ENCODE results near the gene INPP5D.
"Not testable (repeated sequence)": the region's sequence is repeated elsewhere in the genome, so short reads cannot be mapped to it uniquely, and the experiment has no call there.

Gene INPP5D

DNA sequence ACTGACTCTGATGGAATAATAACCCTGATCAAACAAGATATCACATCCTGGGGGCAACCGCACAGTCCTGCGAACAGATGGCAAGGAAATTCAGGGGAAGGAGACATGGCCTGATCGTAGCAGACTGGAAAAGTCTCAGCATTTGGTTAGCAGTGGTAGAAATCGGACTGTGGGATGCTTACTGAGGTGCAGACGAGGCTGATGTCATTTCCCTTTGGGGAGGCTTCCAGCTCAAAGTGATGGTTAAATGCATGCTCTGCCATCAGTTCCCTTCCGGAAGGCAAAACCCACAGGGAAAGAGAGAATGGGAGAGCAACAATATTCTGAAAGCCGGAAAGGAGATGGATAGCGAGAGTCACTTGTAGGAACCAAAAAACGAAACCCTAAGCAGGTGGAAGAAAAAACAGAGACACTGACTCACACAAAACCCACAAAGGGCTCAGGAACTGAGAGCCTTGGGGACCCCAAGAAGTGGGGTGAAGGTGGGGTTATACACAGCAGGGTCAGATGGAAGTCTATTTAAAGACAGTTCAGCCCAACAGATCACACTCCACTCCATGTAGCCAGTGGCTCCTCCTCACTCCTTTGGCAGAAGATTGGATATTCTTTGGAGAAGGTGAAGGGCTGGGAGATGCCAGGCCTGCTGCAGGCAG, 93.1 kb downstream of the INPP5D start:
- no peak overlapping the region for H3K27ac ChIP-seq (ENCODE audit: low read depth, low read length)
- no peaks in the 10 kb centered on the region for H3K27me3 ChIP-seq (ENCODE audit: insufficient read depth, low read length)
- H3K9ac ChIP-seq (ENCODE audit: low read depth, low read length): no peak overlapping the region
- no peaks in the 10 kb centered on the region; the same call in 1 of the 2 replicates for H3K36me3 ChIP-seq (ENCODE audit: insufficient read depth, low read length)
- no peaks in the 10 kb centered on the region for H3K9me3 ChIP-seq (ENCODE audit: insufficient read depth, low read depth, low read length)
- H3K4me3 ChIP-seq (ENCODE audit: low read length): no peak overlapping the region
- 95% methylated on average over 9 of the region's 9 CpGs for WGBS
- H3K4me1 ChIP-seq (ENCODE audit: insufficient read depth, low read length): no peaks in the 10 kb centered on the region; the same call in 1 of the 2 replicates

- Histone ChIP-seq H3K4me1 (ENCODE audit: insufficient read depth, low read length) (no peaks in the 10 kb centered on the region; the same call in 1 of the 2 replicates), H3K36me3 (ENCODE audit: insufficient read depth, low read length) (no peaks in the 10 kb centered on the region; the same call in 1 of the 2 replicates), H3K9me3 (ENCODE audit: insufficient read depth, low read depth, low read length) (no peaks in the 10 kb centered on the region), H3K9ac (ENCODE audit: low read depth, low read length) (no peak overlapping the region), H3K4me3 (ENCODE audit: low read length) (no peak overlapping the region), H3K27me3 (ENCODE audit: insufficient read depth, low read length) (no peaks in the 10 kb centered on the region), H3K27ac (ENCODE audit: low read depth, low read length) (no peak overlapping the region)
- WGBS: 90% methylated on average over 4 of the region's 4 CpGs
Observed at GRCh38 chr2:233156001-233156400, 95.9 kb downstream of the INPP5D start.

GRCh38 chr2:233156461-233156860, 96.3 kb downstream of the INPP5D start:
- H3K27me3 ChIP-seq (ENCODE audit: insufficient read depth, low read length); H3K9ac ChIP-seq (ENCODE audit: low read depth, low read length); H3K4me3 ChIP-seq (ENCODE audit: low read length); H3K4me1 ChIP-seq (ENCODE audit: insufficient read depth, low read length); H3K27ac ChIP-seq (ENCODE audit: low read depth, low read length); H3K36me3 ChIP-seq (ENCODE audit: insufficient read depth, low read length); H3K9me3 ChIP-seq (ENCODE audit: insufficient read depth, low read depth, low read length): not testable (repeated sequence)
- WGBS: 92% methylated on average over 5 of the region's 5 CpGs

GRCh38 chr2:233161730-233162129, 101.6 kb downstream of the INPP5D start:
- H3K4me3 ChIP-seq (ENCODE audit: low read length): no peak overlapping the region
- H3K9me3 ChIP-seq (ENCODE audit: insufficient read depth, low read depth, low read length): no peaks in the 10 kb centered on the region
- 95% methylated on average over 11 of the region's 11 CpGs for WGBS
- H3K36me3 ChIP-seq (ENCODE audit: insufficient read depth, low read length): no peaks in the 10 kb centered on the region; the same call in 1 of the 2 replicates
- no peaks in the 10 kb centered on the region; the same call in 1 of the 2 replicates for H3K4me1 ChIP-seq (ENCODE audit: insufficient read depth, low read length)
- H3K9ac ChIP-seq (ENCODE audit: low read depth, low read length): no peak overlapping the region
- no peak overlapping the region for H3K27ac ChIP-seq (ENCODE audit: low read depth, low read length)
- no peaks in the 10 kb centered on the region for H3K27me3 ChIP-seq (ENCODE audit: insufficient read depth, low read length)

DNA sequence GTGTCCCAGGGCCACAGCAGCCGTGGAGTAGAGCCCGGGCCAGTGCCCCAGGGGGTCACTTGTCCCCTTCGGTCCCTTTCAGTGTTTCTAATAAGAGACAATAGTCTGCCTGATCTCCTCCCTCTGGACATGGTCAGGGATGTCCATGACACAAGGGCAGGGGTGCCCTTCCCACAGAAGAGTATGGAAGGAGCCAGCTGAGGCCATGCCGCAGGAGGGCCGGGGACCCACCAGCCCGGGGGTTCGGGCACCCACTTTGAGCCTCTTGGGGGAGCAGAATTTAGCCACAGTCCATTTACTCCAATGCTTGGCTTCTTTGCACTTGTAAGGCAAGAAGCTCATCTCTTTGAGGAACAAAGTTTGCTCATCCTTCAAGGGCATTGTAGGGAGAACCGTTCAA, 102.6 kb downstream of the INPP5D start:
- H3K9ac ChIP-seq (ENCODE audit: low read depth, low read length): no peak overlapping the region
- no peaks in the 10 kb centered on the region for H3K9me3 ChIP-seq (ENCODE audit: insufficient read depth, low read depth, low read length)
- 93% methylated on average over 8 of the region's 8 CpGs for WGBS
- H3K36me3 ChIP-seq (ENCODE audit: insufficient read depth, low read length): no peaks in the 10 kb centered on the region; the same call in 1 of the 2 replicates
- no peaks in the 10 kb centered on the region; the same call in 1 of the 2 replicates for H3K4me1 ChIP-seq (ENCODE audit: insufficient read depth, low read length)
- no peak overlapping the region for H3K4me3 ChIP-seq (ENCODE audit: low read length)
- H3K27me3 ChIP-seq (ENCODE audit: insufficient read depth, low read length): no peaks in the 10 kb centered on the region
- no peak overlapping the region for H3K27ac ChIP-seq (ENCODE audit: low read depth, low read length)

- H3K27ac ChIP-seq (ENCODE audit: low read depth, low read length): no peak overlapping the region
Observed at GRCh38 chr2:233163486-233164103, 103.5 kb downstream of the INPP5D start.

GRCh38 chr2:233164128-233164635, 104.0 kb downstream of the INPP5D start:
- Histone ChIP-seq H3K27ac (ENCODE audit: low read depth, low read length) (no peak overlapping the region), H3K36me3 (ENCODE audit: insufficient read depth, low read length) (no peaks in the 10 kb centered on the region), H3K27me3 (ENCODE audit: insufficient read depth, low read length) (no peaks in the 10 kb centered on the region), H3K4me1 (ENCODE audit: insufficient read depth, low read length) (peaks cover 12% of the 10 kb centered on the region), H3K9me3 (ENCODE audit: insufficient read depth, low read depth, low read length) (no peaks in the 10 kb centered on the region), H3K4me3 (ENCODE audit: low read length) (no peak overlapping the region), H3K9ac (ENCODE audit: low read depth, low read length) (no peak overlapping the region)
- 94% methylated on average over 17 of the region's 17 CpGs for WGBS

More at GRCh38 chr2:233163486-233164103, 103.5 kb downstream of the INPP5D start:
- peaks cover 7% of the 10 kb centered on the region for H3K4me1 ChIP-seq (ENCODE audit: insufficient read depth, low read length)
- WGBS: 86% methylated on average over 18 of the region's 18 CpGs
- H3K4me3 ChIP-seq (ENCODE audit: low read length): no peak overlapping the region
- H3K36me3 ChIP-seq (ENCODE audit: insufficient read depth, low read length): no peaks in the 10 kb centered on the region; the same call in 1 of the 2 replicates
- H3K9ac ChIP-seq (ENCODE audit: low read depth, low read length): no peak overlapping the region
- no peaks in the 10 kb centered on the region for H3K27me3 ChIP-seq (ENCODE audit: insufficient read depth, low read length)
- H3K9me3 ChIP-seq (ENCODE audit: insufficient read depth, low read depth, low read length): no peaks in the 10 kb centered on the region

GRCh38 chr2:233164967-233165366, 104.8 kb downstream of the INPP5D start:
- WGBS: 90% methylated on average over 4 of the region's 4 CpGs
- H3K27ac ChIP-seq (ENCODE audit: low read depth, low read length): no peak overlapping the region
- H3K4me3 ChIP-seq (ENCODE audit: low read length): no peak overlapping the region

DNA sequence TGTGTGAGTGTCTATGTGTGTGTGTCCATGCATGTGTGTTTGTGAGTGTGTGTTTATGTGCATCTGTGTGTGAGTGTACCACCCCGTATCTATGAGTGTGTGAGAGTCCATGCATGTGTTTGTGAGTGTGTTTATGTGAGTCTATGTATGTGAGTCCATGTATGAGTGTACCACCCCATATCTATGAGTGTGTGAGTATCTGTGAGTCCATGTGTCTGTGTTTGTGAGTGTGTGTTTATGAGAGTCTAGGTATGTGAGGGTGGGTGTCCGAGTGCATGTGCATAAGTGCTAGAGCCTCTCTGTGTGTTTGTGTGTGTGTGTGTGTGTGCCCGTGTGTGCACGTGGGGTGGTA, 105.4 kb downstream of the INPP5D start:
- WGBS: 88% methylated on average over 4 of the region's 4 CpGs
- Histone ChIP-seq H3K36me3 (ENCODE audit: insufficient read depth, low read length) (no peaks in the 10 kb centered on the region), H3K9me3 (ENCODE audit: insufficient read depth, low read depth, low read length) (no peaks in the 10 kb centered on the region), H3K9ac (ENCODE audit: low read depth, low read length) (no peak overlapping the region), H3K27me3 (ENCODE audit: insufficient read depth, low read length) (no peaks in the 10 kb centered on the region), H3K27ac (ENCODE audit: low read depth, low read length) (no peak overlapping the region), H3K4me3 (ENCODE audit: low read length) (no peak overlapping the region), H3K4me1 (ENCODE audit: insufficient read depth, low read length) (peaks cover 15% of the 10 kb centered on the region)

More at GRCh38 chr2:233164967-233165366, 104.8 kb downstream of the INPP5D start:
- H3K27me3 ChIP-seq (ENCODE audit: insufficient read depth, low read length): no peaks in the 10 kb centered on the region
- H3K36me3 ChIP-seq (ENCODE audit: insufficient read depth, low read length): no peaks in the 10 kb centered on the region
- no peak overlapping the region for H3K9ac ChIP-seq (ENCODE audit: low read depth, low read length)
- no peaks in the 10 kb centered on the region for H3K9me3 ChIP-seq (ENCODE audit: insufficient read depth, low read depth, low read length)
- H3K4me1 ChIP-seq (ENCODE audit: insufficient read depth, low read length): peaks cover 15% of the 10 kb centered on the region

- peaks cover 15% of the 10 kb centered on the region for H3K4me1 ChIP-seq (ENCODE audit: insufficient read depth, low read length)
- no peaks in the 10 kb centered on the region for H3K9me3 ChIP-seq (ENCODE audit: insufficient read depth, low read depth, low read length)
- H3K27ac ChIP-seq (ENCODE audit: low read depth, low read length): no peak overlapping the region
- no peaks in the 10 kb centered on the region for H3K36me3 ChIP-seq (ENCODE audit: insufficient read depth, low read length)
- no peak overlapping the region for H3K9ac ChIP-seq (ENCODE audit: low read depth, low read length)
- H3K4me3 ChIP-seq (ENCODE audit: low read length): no peak overlapping the region
- H3K27me3 ChIP-seq (ENCODE audit: insufficient read depth, low read length): no peaks in the 10 kb centered on the region
- WGBS: 60% methylated on average over 19 of the region's 19 CpGs
Observed at GRCh38 chr2:233165895-233166661, 105.9 kb downstream of the INPP5D start.

DNA sequence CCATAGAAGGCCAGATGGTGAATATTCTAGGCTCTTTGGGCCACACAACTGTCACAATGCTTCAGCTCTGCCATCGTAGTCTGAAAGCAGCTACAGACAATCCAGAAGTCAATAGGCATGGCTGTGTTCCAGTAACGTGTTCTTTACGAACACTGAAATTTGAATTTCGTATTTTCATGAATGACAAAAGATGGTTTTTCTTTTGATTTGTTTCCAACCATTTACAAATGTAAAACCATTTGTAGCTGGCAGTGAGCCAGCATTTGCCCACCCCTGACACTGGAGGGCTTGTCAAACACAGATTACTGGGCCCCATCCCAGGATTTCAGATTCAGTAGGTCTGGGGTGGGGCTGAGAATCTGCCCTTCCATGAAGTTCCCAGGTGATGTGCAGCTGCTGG, 108.3 kb downstream of the INPP5D start:
- Histone ChIP-seq H3K4me3 (ENCODE audit: low read length) (no peak overlapping the region), H3K27ac (ENCODE audit: low read depth, low read length) (no peak overlapping the region), H3K9ac (ENCODE audit: low read depth, low read length) (no peak overlapping the region), H3K4me1 (ENCODE audit: insufficient read depth, low read length) (peaks cover 15% of the 10 kb centered on the region), H3K27me3 (ENCODE audit: insufficient read depth, low read length) (no peaks in the 10 kb centered on the region), H3K9me3 (ENCODE audit: insufficient read depth, low read depth, low read length) (no peaks in the 10 kb centered on the region), H3K36me3 (ENCODE audit: insufficient read depth, low read length) (no peaks in the 10 kb centered on the region)
- 59% methylated on average over 4 of the region's 4 CpGs for WGBS

Measured in HUES64 (cell line).